ENCODE results near the gene AKAP13. TPM values are rescaled to one million over a fixed set of nuclear protein-coding genes. Genes with fewer than 3 reads are reported as not detected.

Gene AKAP13
- polyA plus RNA-seq, 1 donor from 2014 or later, result 10.0 TPM

GRCh38 chr15:85633859-85634258, 253.5 kb downstream of the AKAP13 start:
- Histone ChIP-seq H3K9me2 (ENCODE audit: insufficient read depth, low read length) (no peaks in the 10 kb centered on the region), H3K4me2 (ENCODE audit: low read length) (no peak overlapping the region), H3K9ac (ENCODE audit: low read length) (no peak overlapping the region), H3K79me2 (replicated peaks; ENCODE audit: insufficient read depth, low read length) (peaks cover 4% of the 10 kb centered on the region), H3K27me3 (ENCODE audit: insufficient read depth, low read depth, low read length) (no peaks in the 10 kb centered on the region), H3K36me3 (ENCODE audit: insufficient read depth, low read length) (no peaks in the 10 kb centered on the region), H2AFZ (ENCODE audit: low read depth, low read length) (no peak overlapping the region), H3K9me3 (ENCODE audit: low read length) (no peaks in the 10 kb centered on the region), H3K4me3 (ENCODE audit: low read length) (no peak overlapping the region), H4K20me1 (ENCODE audit: insufficient read depth) (no peaks in the 10 kb centered on the region), H3F3A (ENCODE audit: insufficient read depth, low read length, poor library complexity, severe bottlenecking) (no peaks in the 10 kb centered on the region), H3K27ac (ENCODE audit: low read length) (no peak overlapping the region)
- TF ChIP-seq MXI1 (conservative IDR thresholded peaks at IDR 0.05; ENCODE audit: poor library complexity, severe bottlenecking) (no peak), POLR2AphosphoS5 (IDR thresholded peaks at IDR 0.05) (no peak), REST (IDR thresholded peaks at IDR 0.05; ENCODE audit: borderline replicate concordance) (no peak), EZH2 (IDR thresholded peaks at IDR 0.05; ENCODE audit: borderline replicate concordance, insufficient read depth, low read length, poor library complexity, severe bottlenecking) (no peak), CTCF (IDR thresholded peaks at IDR 0.05; ENCODE audit: poor library complexity, severe bottlenecking) (no peak), EP300 (conservative IDR thresholded peaks at IDR 0.05; ENCODE audit: poor library complexity, severe bottlenecking) (no peak), SMC3 (conservative IDR thresholded peaks at IDR 0.05; ENCODE audit: poor library complexity) (no peak), TAF1 (IDR thresholded peaks at IDR 0.05; ENCODE audit: low read depth) (no peak), RAD21 (conservative IDR thresholded peaks at IDR 0.05) (no peak)

GRCh38 chr15:85636351-85636750, 255.9 kb downstream of the AKAP13 start:
- Histone ChIP-seq H3K27me3 (ENCODE audit: insufficient read depth, low read depth, low read length) (no peaks in the 10 kb centered on the region), H3K4me3 (ENCODE audit: low read length) (no peak overlapping the region), H3F3A (ENCODE audit: insufficient read depth, low read length, poor library complexity, severe bottlenecking) (no peaks in the 10 kb centered on the region), H3K79me2 (replicated peaks; ENCODE audit: insufficient read depth, low read length) (peaks cover 8% of the 10 kb centered on the region), H3K9me2 (ENCODE audit: insufficient read depth, low read length) (no peaks in the 10 kb centered on the region), H3K27ac (ENCODE audit: low read length) (no peak overlapping the region), H4K20me1 (ENCODE audit: insufficient read depth) (no peaks in the 10 kb centered on the region), H3K9me3 (ENCODE audit: low read length) (no peaks in the 10 kb centered on the region), H2AFZ (ENCODE audit: low read depth, low read length) (no peak overlapping the region), H3K4me2 (ENCODE audit: low read length) (no peak overlapping the region), H3K9ac (ENCODE audit: low read length) (no peak overlapping the region), H3K36me3 (ENCODE audit: insufficient read depth, low read length) (no peaks in the 10 kb centered on the region)
- TF ChIP-seq EP300 (conservative IDR thresholded peaks at IDR 0.05; ENCODE audit: poor library complexity, severe bottlenecking) (no peak), REST (IDR thresholded peaks at IDR 0.05; ENCODE audit: borderline replicate concordance) (no peak), MXI1 (conservative IDR thresholded peaks at IDR 0.05; ENCODE audit: poor library complexity, severe bottlenecking) (no peak), RAD21 (conservative IDR thresholded peaks at IDR 0.05) (no peak), EZH2 (IDR thresholded peaks at IDR 0.05; ENCODE audit: borderline replicate concordance, insufficient read depth, low read length, poor library complexity, severe bottlenecking) (no peak), CTCF (IDR thresholded peaks at IDR 0.05; ENCODE audit: poor library complexity, severe bottlenecking) (no peak)

All from neural cell (in vitro differentiated cells).